Omental fat pad (tissue), 4 donors: ENCODE data around the gene ELF1. TPM values are rescaled to one million over a fixed set of nuclear protein-coding genes. Genes with fewer than 3 reads are reported as not detected.

Experiments used
- ATAC-seq: fragments of 150-250 bp; one replicate; pipeline ENCODE4 v1.9.1; 2016; ENCODE audit warnings: mild to moderate bottlenecking, moderate library complexity; ENCODE audit not compliant: low FRiP score
- DNase-seq: peaks from one replicate; pipeline ENCODE4 v3.0.0-alpha.2; 2019; ENCODE audit warnings: low spot score
- total RNA-seq, 4 donors: library from RNA; depleted of rRNA; stranded (reverse); fragments of >200 nt; gene quantifications; one replicate each; pipeline ENCODE4 v1.1.0, GENCODE V29; 2016
- TF ChIP-seq, protein P1 (sequence below), 3 donors: fragments of 450-650 bp; IDR thresholded peaks; one replicate each; pipeline ENCODE4 v1.5.1; 2016 to 2017; ENCODE audit warnings: antibody characterized with exemption in 3 of 3, mild to moderate bottlenecking in 3 of 3, moderate library complexity in 2 of 3

The ELF1 gene
- total RNA-seq, 4 donors from 2014 or later, result 87.4 to 107 (median 89.9) TPM

- DNase-seq (no peak), ATAC-seq (no peak)
- TF ChIP-seq, protein P1, sequence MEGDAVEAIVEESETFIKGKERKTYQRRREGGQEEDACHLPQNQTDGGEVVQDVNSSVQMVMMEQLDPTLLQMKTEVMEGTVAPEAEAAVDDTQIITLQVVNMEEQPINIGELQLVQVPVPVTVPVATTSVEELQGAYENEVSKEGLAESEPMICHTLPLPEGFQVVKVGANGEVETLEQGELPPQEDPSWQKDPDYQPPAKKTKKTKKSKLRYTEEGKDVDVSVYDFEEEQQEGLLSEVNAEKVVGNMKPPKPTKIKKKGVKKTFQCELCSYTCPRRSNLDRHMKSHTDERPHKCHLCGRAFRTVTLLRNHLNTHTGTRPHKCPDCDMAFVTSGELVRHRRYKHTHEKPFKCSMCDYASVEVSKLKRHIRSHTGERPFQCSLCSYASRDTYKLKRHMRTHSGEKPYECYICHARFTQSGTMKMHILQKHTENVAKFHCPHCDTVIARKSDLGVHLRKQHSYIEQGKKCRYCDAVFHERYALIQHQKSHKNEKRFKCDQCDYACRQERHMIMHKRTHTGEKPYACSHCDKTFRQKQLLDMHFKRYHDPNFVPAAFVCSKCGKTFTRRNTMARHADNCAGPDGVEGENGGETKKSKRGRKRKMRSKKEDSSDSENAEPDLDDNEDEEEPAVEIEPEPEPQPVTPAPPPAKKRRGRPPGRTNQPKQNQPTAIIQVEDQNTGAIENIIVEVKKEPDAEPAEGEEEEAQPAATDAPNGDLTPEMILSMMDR (IDR thresholded peaks at IDR 0.05), result no peak
Measured at GRCh38 chr13:40999416-40999815, 19.7 kb downstream of the ELF1 start.

DNA sequence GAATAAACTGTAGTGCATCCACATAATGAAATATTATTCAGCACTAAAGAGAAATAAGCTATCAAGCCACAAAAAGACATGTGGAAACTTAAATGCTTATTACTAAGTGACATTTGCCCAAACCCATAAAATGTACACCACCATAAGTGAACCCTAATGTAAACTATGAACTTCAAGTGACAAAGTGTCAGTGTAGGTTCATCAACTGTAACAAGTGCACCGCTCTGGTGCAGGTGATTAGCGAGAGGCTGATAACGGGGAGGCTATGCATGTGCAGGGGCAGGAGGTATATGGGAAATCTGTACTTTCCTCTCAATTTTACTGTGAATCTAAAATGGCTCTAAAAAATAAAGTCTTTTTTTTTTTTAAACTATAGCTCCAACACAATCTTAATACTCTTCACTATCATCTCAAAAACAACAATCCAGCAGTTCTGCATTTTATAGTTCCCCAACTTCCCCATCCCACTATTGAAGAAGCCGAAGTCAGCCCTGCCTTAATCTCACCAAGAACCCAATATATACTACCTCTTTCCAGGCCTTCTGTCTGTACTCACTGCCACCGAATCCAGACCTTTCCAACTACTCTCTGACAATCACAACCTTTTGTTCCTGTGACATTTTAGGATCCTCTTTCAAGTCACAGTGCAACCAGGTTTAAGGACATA is 22.6 kb downstream of the ELF1 start:
- TF ChIP-seq, protein P1 (IDR thresholded peaks at IDR 0.05), result no peak
- no peak for ATAC-seq
- no peak for DNase-seq

- no peak for ATAC-seq
- TF ChIP-seq, protein P1 (IDR thresholded peaks at IDR 0.05), result no peak
- no peak for DNase-seq
Measured at GRCh38 chr13:40995997-40996396, 23.1 kb downstream of the ELF1 start.

- TF ChIP-seq, protein P1 (IDR thresholded peaks at IDR 0.05), result no peak
- ATAC-seq, result no peak
- DNase-seq, result no peak
Measured at GRCh38 chr13:40994581-40995230, 24.4 kb downstream of the ELF1 start.

GRCh38 chr13:40993987-40994386 is 25.1 kb downstream of the ELF1 start:
- ATAC-seq, result no peak
- TF ChIP-seq, protein P1 (IDR thresholded peaks at IDR 0.05), result no peak

GRCh38 chr13:40992678-40993518 is 26.2 kb downstream of the ELF1 start:
- ATAC-seq (no peak), DNase-seq (no peak)
- TF ChIP-seq, protein P1 (IDR thresholded peaks at IDR 0.05), result no peak

More at GRCh38 chr13:40993987-40994386, 25.1 kb downstream of the ELF1 start:
- DNase-seq, result no peak
